ENCODE data around the gene KDM2B. TPM values are rescaled to one million over a fixed set of nuclear protein-coding genes. Genes with fewer than 3 reads are reported as not detected.

KDM2B gene
- total and polyA plus RNA-seq, 2 of the 8 experiments (the other 6 are each of a cell fraction or from before 2014, with no cell fraction given): 111 to 162 TPM

GRCh38 chr12:121451961-121452339 is 128.9 kb downstream of the KDM2B start (continued):
- TF ChIP-seq CTCF (IDR thresholded peaks at IDR 0.05; ENCODE audit: control extremely low read depth in 1 of 3, insufficient read depth in 1 of 3, low read depth in 1 of 3, low read length in 3 of 3) (no peak), SIX5 (IDR thresholded peaks at IDR 0.05; ENCODE audit: low read depth, low read length) (no peak), ATF3 (IDR thresholded peaks at IDR 0.05; ENCODE audit: insufficient read depth, low read depth, low read length) (no peak), YY1 (IDR thresholded peaks at IDR 0.05; ENCODE audit: low read depth, low read length) (no peak), SP2 (IDR thresholded peaks at IDR 0.05; ENCODE audit: low read length) (no peak), TBP (IDR thresholded peaks at IDR 0.05; ENCODE audit: low read depth, low read length) (no peak), NANOG (IDR thresholded peaks at IDR 0.05; ENCODE audit: insufficient read depth, low read depth, low read length, poor library complexity, severe bottlenecking) (no peak), MAFK (IDR thresholded peaks at IDR 0.05; ENCODE audit: low read depth, low read length) (no peak)
